Erythroblast (primary cell): ENCODE measurements around the gene SCN1B.

ENCODE experiments used
- GATA1 ChIP-seq: IDR thresholded peaks from 2 replicates; pipeline ENCODE4 v1.6.1; 2011; ENCODE audit warnings: low read depth, mild to moderate bottlenecking, control low read depth, low read length, moderate library complexity
- POLR2A ChIP-seq: IDR thresholded peaks from 2 replicates; pipeline ENCODE4 v1.6.1; 2011; ENCODE audit warnings: mild to moderate bottlenecking, low read length

GRCh38 chr19:35009424-35010415, 20.6 kb upstream of the SCN1B start:
- no peak for TF ChIP-seq POLR2A
- no peak for TF ChIP-seq GATA1
